Activated CD4-positive, CD25-positive, alpha-beta regulatory T cell treated with anti-CD3 and anti-CD28 coated beads, Interleukin-2, amount 50 U/mL, for 24 hours (primary cell): ENCODE results near the gene NAALADL1.
A peak's percentile ranks its signal among the peaks of the same experiment; 100 is the strongest.

Experiments used
- ATAC-seq, 2 donors: fragments of 150-1000 bp; cut with Tn5 transposase; one replicate each; pipeline ENCODE4 v1.10.0; 2021; ENCODE audit warnings: mild to moderate bottlenecking in 1 of 2, moderate library complexity in 1 of 2

Gene NAALADL1

GRCh38 chr11:65083134-65083833 lies 24.9 kb upstream of the NAALADL1 start:
- no peak for ATAC-seq

- ATAC-seq: no peak
Observed at GRCh38 chr11:65078786-65079342, 20.5 kb upstream of the NAALADL1 start.

- peak; percentile 90 to 93 for ATAC-seq
Observed at GRCh38 chr11:65078151-65078550, 19.8 kb upstream of the NAALADL1 start.

GRCh38 chr11:65077451-65077850 lies 19.1 kb upstream of the NAALADL1 start:
- ATAC-seq: no peak

GRCh38 chr11:65072631-65072966 lies 14.2 kb upstream of the NAALADL1 start:
- ATAC-seq: no peak

- ATAC-seq: no peak
Observed at GRCh38 chr11:65071907-65072630, 13.7 kb upstream of the NAALADL1 start.

GRCh38 chr11:65069217-65069616 lies 10.9 kb upstream of the NAALADL1 start:
- ATAC-seq: no peak

- no peak for ATAC-seq
Observed at GRCh38 chr11:65067446-65067845, 9.1 kb upstream of the NAALADL1 start.

- ATAC-seq: no peak
Observed at GRCh38 chr11:65066805-65067291, 8.5 kb upstream of the NAALADL1 start.

GRCh38 chr11:65066315-65066714 lies 8.0 kb upstream of the NAALADL1 start:
- ATAC-seq: no peak

GRCh38 chr11:65065851-65066250 lies 7.5 kb upstream of the NAALADL1 start:
- no peak for ATAC-seq

- no peak for ATAC-seq
Observed at GRCh38 chr11:65064847-65065240, 6.5 kb upstream of the NAALADL1 start.

- ATAC-seq: no peak
Observed at GRCh38 chr11:65063532-65063931, 5.2 kb upstream of the NAALADL1 start.

GRCh38 chr11:65060913-65061408 lies 2.6 kb upstream of the NAALADL1 start:
- no peak for ATAC-seq

GRCh38 chr11:65059959-65060824 lies 1.8 kb upstream of the NAALADL1 start:
- ATAC-seq: no peak

- no peak for ATAC-seq
Observed at GRCh38 chr11:65059523-65059922, 1.2 kb upstream of the NAALADL1 start.

- no peak for ATAC-seq
Observed at GRCh38 chr11:65058012-65058411, 341 bp downstream of the NAALADL1 start.

- ATAC-seq: no peak
Observed at GRCh38 chr11:65057526-65057925, 827 bp downstream of the NAALADL1 start.

GRCh38 chr11:65056999-65057398 lies 1.4 kb downstream of the NAALADL1 start:
- ATAC-seq: no peak

- ATAC-seq: no peak
Observed at GRCh38 chr11:65055538-65055937, 2.8 kb downstream of the NAALADL1 start.

- ATAC-seq: peak in 1 of 2 donors; percentile 44
Observed at GRCh38 chr11:65053827-65054508, 4.4 kb downstream of the NAALADL1 start.

- ATAC-seq: no peak
Observed at GRCh38 chr11:65051398-65051858, 6.9 kb downstream of the NAALADL1 start.
